Liver (tissue), 3 donors: Measurements from ENCODE around the gene PRSS12.

Experiments used
- CTCF ChIP-seq: fragments of 150-350 bp; IDR thresholded peaks from 2 replicates; pipeline ENCODE4 v1.5.1; 2017; ENCODE audit warnings: improper control_type of control experiment, low read depth, low read length; ENCODE audit not compliant: missing input control
- GABPA ChIP-seq, 2 donors: IDR thresholded peaks in 1 of 2; conservative IDR thresholded peaks in 1 of 2; 2 replicates each; pipeline ENCODE4 v1.6.1; 2016; ENCODE audit warnings: antibody characterized with exemption in 2 of 2, mild to moderate bottlenecking in 1 of 2, moderate library complexity in 1 of 2
- HNF4G ChIP-seq: IDR thresholded peaks from 2 replicates; pipeline ENCODE4 v1.6.1; 2016; ENCODE audit warnings: antibody characterized with exemption
- RAD21 ChIP-seq, 2 donors: IDR thresholded peaks; 2 replicates each; pipeline ENCODE4 v1.6.1; 2016; ENCODE audit warnings: antibody characterized with exemption in 2 of 2, mild to moderate bottlenecking in 2 of 2
- REST ChIP-seq: IDR thresholded peaks from 2 replicates; pipeline ENCODE4 v1.6.1; 2016; ENCODE audit warnings: antibody characterized with exemption, mild to moderate bottlenecking
- TF ChIP-seq, protein P1 (sequence below): IDR thresholded peaks from 2 replicates; pipeline ENCODE4 v1.6.1; 2016; ENCODE audit warnings: antibody characterized with exemption
- donor health status: healthy.
- donor health status: healthy.

GRCh38 chr4:118329849-118330248, 23.0 kb downstream of the PRSS12 start:
- TF ChIP-seq RAD21 (IDR thresholded peaks at IDR 0.05) (no peak), REST (no peak), CTCF (no peak), HNF4G (no peak), GABPA (IDR thresholded peaks at IDR 0.05 in 1 of 2, conservative IDR thresholded peaks at IDR 0.05 in 1 of 2) (no peak)
- TF ChIP-seq, protein P1, sequence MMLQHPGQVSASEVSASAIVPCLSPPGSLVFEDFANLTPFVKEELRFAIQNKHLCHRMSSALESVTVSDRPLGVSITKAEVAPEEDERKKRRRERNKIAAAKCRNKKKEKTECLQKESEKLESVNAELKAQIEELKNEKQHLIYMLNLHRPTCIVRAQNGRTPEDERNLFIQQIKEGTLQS = no peak
